GM18508 (cell line): ENCODE measurements around the gene ITGB5.

ENCODE experiments used
- ATAC-seq: cut with Tn5 transposase; IDR thresholded peaks from one replicate; pipeline ENCODE4 v1.9.1; 2021; ENCODE audit warnings: moderate number of reproducible peaks; ENCODE audit not compliant: insufficient read depth, unreplicated experiment

ITGB5 gene, protein sequence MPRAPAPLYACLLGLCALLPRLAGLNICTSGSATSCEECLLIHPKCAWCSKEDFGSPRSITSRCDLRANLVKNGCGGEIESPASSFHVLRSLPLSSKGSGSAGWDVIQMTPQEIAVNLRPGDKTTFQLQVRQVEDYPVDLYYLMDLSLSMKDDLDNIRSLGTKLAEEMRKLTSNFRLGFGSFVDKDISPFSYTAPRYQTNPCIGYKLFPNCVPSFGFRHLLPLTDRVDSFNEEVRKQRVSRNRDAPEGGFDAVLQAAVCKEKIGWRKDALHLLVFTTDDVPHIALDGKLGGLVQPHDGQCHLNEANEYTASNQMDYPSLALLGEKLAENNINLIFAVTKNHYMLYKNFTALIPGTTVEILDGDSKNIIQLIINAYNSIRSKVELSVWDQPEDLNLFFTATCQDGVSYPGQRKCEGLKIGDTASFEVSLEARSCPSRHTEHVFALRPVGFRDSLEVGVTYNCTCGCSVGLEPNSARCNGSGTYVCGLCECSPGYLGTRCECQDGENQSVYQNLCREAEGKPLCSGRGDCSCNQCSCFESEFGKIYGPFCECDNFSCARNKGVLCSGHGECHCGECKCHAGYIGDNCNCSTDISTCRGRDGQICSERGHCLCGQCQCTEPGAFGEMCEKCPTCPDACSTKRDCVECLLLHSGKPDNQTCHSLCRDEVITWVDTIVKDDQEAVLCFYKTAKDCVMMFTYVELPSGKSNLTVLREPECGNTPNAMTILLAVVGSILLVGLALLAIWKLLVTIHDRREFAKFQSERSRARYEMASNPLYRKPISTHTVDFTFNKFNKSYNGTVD

GRCh38 chr3:124887177-124887931 lies at the start of gene ITGB5:
Gene ITGB5, minus strand, starts transcription at chr3:124887365. Its CDS starts 365 bp downstream, at chr3:124887000.
- no peak for ATAC-seq

DNA sequence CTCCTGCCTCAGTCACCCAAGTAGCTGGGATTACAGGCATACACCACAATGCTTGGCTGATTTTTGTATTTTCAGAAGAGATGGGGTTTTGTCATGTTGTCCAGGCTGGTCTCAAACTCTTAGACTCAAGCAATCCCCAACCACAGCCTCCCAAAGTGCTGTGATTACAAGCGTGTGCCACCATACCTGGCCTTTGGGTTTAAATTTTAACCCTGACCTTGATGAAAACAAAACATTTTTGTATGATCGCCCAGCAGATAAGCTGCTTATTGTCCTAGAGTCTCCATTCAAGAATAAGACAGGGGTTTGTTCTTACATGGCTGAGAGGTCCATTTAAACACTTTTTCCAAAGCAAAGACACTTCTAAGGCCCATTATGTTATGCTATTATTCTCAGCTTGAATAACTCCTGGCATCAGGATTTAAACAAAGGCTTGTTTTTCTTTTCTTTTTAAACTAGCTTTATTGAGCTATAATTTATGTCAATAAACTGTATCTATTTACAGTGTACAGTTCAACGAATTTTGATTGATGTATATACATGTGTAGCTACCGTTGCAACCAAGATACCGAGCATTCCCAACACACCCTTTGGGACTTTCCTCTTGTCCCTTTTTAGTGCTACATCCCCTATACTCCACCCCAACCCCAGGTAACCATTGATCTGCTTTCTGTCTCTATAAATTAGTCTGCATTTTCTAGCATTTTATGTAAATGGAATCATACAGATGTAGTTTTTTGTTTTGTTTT lies 48.8 kb upstream of the ITGB5 start:
- no peak for ATAC-seq

GRCh38 chr3:124935264-124935663 lies 48.1 kb upstream of the ITGB5 start:
- ATAC-seq: no peak

DNA sequence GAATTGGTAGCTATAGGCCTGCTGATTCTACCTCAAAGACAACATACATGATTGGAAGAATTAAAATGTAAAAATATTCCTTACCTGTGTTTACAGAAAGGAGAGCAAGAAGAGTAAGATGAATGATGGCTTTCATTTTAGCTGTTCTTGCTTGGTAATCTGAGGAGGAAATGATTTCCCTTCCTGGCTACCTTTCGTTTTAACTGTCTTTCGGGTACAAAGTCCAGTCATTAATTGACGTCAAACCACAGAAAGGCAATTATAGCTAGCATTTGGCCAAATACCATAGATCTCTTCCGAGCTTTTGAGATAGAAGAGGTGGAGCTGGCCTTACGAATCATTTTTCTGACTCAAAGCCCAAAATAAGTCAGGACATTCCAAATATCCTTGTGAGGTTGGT lies 47.4 kb upstream of the ITGB5 start, which contains the start of gene MUC13:
Gene MUC13 (minus strand): TSS at position 175 of the 400 bp plus-strand sequence. CDS start 39 bp downstream, at position 136.
- ATAC-seq: no peak

GRCh38 chr3:124928333-124929202 lies 41.4 kb upstream of the ITGB5 start:
- ATAC-seq: no peak

- ATAC-seq: no peak
Observed at GRCh38 chr3:124927574-124928045, 40.4 kb upstream of the ITGB5 start.

GRCh38 chr3:124926426-124927101 lies 39.4 kb upstream of the ITGB5 start:
- ATAC-seq: no peak

- ATAC-seq: no peak
Observed at GRCh38 chr3:124924741-124925140, 37.6 kb upstream of the ITGB5 start.

DNA sequence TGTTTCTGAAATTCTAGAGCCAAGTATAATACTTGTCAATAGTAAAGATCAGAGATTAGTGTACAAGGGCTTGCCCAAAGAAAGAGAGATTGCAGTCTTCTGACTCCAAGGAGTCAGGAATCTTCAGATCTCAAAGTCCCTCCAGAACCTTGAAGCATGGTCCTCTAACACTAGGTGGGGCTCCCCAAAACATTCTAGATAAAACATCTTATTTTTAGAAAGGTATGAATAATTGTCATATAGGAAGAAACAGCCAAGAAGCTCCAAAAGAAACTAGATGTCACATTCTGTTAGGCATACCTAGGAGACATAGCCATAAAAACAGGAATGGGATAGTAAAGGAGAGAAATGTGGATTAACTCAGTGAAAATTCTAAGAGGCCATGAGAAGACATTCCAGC lies 36.7 kb upstream of the ITGB5 start:
- no peak for ATAC-seq

DNA sequence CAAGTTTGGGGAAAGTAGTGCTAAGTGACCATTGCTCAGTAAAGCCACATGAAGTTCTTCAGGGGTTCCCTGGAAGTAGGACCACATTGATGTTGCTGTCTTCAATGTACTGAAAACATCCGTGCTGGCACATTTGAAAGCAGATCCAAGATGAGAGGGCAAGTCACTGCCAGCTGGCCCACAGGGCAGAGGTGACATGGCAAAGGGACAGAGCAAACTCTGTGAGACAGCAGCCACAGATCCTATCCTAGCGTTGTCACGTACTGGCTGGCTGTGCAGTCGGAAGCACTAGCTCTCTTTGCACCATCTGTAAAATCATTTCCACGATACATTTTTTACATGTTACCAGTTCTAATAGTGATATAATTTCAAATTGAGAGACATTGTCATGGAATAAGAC lies 33.6 kb upstream of the ITGB5 start:
- no peak for ATAC-seq

- ATAC-seq: no peak
Observed at GRCh38 chr3:124919756-124920155, 32.6 kb upstream of the ITGB5 start.

GRCh38 chr3:124918524-124918923 lies 31.4 kb upstream of the ITGB5 start:
- no peak for ATAC-seq

- no peak for ATAC-seq
Observed at GRCh38 chr3:124916837-124917409, 29.8 kb upstream of the ITGB5 start.

DNA sequence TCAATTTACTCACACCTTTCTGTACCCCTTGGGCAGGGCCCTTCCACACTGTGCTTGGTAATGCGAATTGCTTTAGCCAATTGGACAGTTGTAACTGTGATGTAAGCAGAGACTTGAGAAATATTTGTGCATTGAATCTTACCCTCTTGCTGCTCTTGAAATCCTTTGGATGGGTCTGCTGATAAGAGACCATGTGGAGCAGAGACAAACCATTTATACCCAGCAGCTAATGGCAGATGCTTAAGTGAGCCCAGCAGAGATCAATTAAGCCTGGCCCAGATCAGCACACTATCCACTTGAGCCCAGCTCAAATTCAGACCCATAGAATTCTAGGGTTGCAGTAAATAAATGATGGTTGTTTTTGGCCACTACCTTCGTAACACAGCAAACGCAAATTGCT lies 28.1 kb upstream of the ITGB5 start:
- ATAC-seq: no peak

GRCh38 chr3:124907957-124908356 lies 20.8 kb upstream of the ITGB5 start:
- no peak for ATAC-seq

GRCh38 chr3:124904835-124905492 lies 17.8 kb upstream of the ITGB5 start:
- ATAC-seq: no peak
